Tibial nerve (tissue), 4 donors: Measurements from ENCODE around the gene ADGRL4.

Source experiments
- CTCF ChIP-seq, 5 experiments: fragments of 200-600 bp in 3 of 5; fragments of 450-650 bp in 2 of 5; sonication (generic) in 3 of 5; IDR thresholded peaks; one replicate each; pipeline ENCODE4 v1.5.1; 2016 to 2019; ENCODE audit warnings: antibody characterized with exemption in 5 of 5, mild to moderate bottlenecking in 3 of 5, moderate library complexity in 2 of 5
- EP300 ChIP-seq, 2 donors: sonication (generic); formaldehyde crosslinking; IDR thresholded peaks; one replicate each; pipeline ENCODE4 v1.6.1; 2017; ENCODE audit warnings: antibody characterized with exemption in 2 of 2, mild to moderate bottlenecking in 1 of 2
- POLR2A ChIP-seq, 2 donors: fragments of 450-650 bp; IDR thresholded peaks; one replicate each; pipeline ENCODE4 v1.6.1; 2017; ENCODE audit warnings: antibody characterized with exemption in 2 of 2, mild to moderate bottlenecking in 2 of 2, moderate library complexity in 2 of 2

DNA sequence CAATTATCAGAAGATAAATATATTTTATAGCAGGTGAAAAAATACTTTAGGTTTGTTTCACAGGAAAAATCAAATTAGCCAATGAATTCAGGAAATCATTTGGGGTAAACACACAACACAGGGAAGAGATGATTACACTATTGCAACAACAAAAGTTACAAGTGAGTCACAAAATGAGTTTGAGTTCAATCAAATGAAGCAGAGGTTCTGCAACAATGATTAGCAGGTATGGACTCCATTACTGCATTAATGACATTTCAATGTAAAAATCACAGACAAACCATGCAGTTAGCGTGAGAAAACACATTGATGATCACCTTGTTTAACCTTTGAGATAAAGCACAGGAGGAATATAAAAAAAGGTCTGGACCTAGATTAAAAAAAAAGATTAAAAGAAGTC is 9.7 kb downstream of the ADGRL4 start:
- TF ChIP-seq CTCF (IDR thresholded peaks at IDR 0.05) = no peak
- TF ChIP-seq POLR2A (IDR thresholded peaks at IDR 0.05) = no peak
- no peak for TF ChIP-seq EP300 (IDR thresholded peaks at IDR 0.05)
